GM21447 (cell line): ENCODE measurements around the gene CLDN11.

Source experiments
- ATAC-seq: cut with Tn5 transposase; IDR thresholded peaks from one replicate; pipeline ENCODE4 v1.9.1; 2021; ENCODE audit not compliant: unreplicated experiment

Gene CLDN11

DNA sequence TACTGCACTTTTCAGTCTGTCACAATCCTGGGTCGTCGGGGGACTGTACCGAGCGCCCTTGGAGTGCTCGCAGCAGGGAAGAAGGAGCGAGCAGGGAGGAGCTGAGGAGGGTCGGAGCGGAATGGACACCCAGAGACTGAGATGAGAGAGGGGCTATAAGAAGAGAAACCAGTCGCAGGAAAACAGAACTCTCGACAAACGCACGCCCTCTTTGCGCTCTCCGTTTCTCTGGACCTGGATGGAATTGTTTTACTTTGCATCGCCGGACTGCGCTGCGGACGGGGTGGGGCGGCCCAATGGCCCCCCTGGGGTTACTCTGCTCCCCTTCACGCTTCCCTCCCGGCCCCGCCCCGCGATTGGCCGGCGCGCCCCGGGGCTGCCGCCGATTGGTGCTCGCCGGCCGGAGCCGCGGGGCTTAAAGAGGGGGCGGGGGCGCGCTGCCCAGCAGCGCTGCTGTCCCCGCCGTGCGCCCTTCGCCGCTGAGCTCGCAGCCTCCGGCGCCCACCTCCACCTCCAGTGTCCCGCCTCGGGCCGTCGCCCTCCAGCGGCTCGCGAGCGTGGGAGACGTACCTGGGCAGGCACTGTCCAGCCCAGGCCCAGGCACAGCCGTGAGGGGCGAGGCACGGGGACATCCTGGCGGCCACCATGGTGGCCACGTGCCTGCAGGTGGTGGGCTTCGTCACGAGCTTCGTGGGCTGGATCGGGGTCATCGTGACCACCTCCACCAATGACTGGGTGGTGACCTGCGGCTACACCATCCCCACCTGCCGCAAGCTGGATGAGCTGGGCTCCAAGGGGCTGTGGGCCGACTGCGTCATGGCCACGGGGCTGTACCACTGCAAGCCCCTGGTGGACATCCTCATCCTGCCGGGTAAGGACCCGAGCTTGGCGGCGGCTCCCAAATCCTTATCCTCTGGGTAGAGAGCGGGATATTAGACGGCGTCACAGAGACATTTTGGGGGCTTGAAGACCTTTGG lies at the start of gene CLDN11:
Gene CLDN11, plus strand, starts transcription at position 447 of the 977 bp plus-strand sequence. Its CDS starts 199 bp downstream, at position 646.
- ATAC-seq = no peak

DNA sequence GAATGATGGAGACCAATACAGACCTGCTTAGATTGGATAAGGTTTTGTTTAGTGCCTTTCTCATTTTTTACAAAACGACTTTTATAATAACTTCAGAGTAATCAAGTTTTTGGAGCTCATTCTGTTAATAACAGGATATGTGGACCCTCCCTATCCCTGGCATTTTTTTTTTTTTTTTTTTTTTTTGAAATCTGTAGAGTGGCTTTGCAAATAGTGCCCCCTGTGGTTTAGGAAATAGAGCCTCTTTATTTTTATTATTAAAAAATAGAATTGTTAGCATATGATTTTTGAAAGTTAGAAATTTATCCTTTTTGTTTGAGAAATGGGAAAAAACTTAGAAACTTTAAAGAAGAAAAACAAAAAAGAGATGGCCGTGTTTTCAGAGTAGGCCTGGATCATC lies 49.7 kb upstream of the CLDN11 start:
- no peak for ATAC-seq

DNA sequence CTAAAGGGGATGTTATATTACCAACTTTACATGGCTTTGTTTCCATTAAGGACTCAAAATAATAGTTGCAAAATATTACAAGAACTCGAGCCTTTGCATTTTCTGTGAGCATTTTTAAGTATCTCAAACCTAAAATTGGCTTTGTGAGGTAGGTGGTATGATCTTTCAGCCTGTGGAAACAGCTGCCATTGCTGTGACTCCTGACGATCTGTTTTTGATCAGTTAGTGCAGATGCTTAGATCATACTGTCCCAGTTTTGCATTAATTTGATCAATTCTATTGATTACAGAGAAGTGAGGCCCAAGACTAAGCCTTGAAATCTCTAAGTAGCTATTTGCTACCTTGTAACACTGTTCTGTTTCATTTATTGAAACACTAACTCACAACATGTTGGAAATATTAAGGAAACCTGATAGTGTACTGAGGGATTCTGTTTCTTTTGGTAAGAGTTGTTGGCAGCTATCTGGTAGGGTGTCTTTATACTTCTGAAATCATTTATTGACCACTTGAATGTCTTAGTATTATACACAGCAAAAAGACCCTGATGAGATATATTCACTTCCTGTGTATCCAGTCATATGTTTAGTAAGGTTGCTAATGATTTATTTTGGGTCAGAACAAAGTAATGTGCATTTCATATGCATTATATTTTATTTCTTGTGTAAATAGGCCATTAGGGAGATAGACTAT lies 46.3 kb upstream of the CLDN11 start:
- ATAC-seq = no peak

DNA sequence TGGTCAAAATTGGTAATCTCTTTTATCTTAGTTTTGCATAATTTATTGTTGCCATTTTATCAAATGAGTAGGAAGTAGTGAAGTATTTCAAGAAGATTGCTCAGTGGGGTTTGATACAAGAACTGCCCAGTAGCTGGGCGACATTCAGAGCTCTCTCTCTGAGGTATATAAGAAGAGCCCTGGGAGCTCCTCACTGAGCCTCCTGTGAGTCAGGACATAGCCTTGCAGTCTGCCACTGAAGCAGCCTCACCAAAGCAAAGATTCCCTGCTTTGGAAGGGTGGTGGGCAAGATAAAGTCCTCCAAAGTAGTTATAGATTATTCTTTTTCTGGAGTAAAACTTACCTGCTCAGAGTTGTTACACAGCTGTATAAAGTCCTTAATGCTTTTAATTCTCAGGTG lies 35.1 kb upstream of the CLDN11 start:
- no peak for ATAC-seq

DNA sequence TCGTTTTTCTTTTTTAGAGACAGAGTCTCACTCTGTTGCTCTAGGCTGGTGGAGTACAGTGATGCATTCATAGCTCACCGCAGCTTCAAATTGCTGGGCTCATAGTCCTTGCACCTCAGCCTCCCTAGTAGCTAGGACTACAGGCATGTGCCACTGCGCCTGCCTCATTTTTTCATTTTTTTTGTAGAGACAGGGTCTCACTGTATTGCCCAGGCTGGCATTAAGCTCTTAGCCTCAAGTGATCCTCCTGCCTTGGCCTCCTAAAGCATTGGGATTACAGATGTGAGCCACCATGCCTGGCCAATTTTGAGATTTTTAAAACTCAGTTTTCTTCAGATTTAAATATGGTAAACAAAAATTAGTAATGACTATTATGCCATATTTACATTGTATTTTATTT lies 32.2 kb upstream of the CLDN11 start:
- no peak for ATAC-seq

DNA sequence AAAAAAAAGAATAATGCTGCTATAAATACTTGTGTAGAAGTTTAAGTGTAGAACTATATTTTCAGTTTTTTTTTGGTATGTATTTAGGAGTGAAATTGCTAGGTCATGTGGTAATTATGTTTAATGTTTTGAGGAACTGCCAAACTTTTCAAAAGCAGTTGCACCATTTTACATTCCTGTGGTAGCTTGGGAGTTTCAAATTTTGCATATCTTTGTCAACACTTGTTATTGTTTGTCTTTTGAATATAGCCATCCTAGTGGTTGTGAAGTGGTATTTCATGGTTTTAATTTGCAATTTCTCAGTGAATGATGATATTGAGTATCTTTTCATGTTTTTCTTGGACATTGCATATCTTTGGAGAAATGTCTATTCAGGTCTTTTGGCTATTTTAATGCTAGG lies 30.7 kb upstream of the CLDN11 start:
- ATAC-seq = no peak

DNA sequence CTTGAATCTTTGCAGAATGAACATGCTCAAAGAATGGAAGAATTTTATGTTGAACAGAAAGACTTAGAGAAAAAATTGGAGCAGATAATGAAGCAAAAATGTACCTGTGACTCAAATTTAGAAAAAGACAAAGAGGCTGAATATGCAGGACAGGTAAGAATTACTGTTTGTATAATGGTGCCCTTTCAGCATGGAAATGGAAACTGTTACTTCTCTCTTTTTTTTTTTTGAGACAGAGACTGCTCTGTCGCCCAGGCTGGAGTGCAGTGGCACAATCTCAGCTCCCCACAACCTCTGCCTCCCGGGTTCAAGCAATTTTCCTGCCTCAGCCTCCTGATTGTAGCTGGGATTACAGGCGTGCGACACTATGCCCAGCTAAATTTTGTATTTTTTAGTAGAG lies 27.6 kb upstream of the CLDN11 start:
- ATAC-seq = no peak

DNA sequence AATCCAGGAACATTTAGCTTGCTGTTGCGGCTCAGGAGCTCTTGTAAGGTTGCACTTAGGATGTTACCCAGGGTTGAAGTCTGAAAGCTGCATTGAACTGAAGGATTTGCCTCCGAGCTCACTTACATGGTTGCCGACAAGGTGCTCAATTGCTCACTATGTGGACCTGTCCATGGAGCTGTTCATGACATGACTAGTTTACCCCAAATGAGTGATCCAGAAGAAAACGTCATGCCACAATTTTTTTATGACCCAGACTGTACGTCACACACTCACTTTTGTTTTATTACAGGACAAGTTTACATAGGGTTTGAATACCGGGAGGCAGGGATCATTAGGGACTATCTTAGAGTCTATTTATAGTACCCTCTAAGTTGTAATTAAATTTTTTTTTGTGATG lies 21.0 kb upstream of the CLDN11 start:
- no peak for ATAC-seq

DNA sequence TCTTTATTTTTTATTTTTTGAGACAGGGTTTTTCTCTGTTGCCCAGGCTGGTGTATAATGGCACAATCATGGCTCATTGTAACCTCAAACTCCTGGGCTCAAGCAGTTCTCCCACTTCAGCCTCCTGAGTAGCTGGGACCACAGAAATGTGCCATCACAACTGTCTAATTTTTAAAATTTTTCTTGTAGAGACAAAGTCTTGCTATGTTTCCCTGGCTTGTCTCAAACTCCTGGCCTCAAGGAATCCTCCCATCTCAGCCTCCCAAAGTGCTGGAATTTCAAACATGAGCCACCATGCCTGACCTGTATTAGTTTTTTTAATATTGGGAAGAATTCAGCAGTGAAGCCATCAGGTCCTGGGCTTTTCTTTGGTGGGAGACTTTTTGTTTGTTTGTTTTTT lies 13.6 kb upstream of the CLDN11 start:
- ATAC-seq = no peak

DNA sequence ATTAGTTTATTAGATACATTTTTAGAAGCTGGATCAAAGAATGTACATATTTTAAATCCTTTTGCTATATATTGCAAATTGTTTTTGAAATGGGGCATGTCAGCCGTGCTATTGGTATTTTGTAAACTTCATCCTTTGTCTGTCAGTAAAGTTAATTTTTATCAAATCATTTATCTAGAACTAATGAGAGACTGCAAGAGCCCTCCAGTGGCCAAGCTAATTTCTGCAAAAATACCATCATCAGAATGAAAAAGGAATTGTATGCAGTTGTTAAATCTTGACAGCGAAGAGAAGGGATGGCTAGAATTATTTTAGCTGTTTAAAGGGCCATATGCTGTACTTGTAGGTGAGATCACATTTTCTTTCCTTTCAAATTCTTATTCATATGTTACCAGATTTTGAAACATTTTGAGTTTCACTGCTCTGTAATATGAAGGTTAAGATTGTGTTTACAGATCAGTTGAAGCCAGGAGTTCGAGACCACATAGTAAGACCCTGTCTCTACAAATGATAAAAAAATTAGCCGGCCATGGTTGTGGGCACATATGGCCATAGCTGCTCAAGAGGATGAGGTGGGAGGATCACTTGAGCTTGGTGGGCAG lies 8.1 kb upstream of the CLDN11 start:
- ATAC-seq = no peak

DNA sequence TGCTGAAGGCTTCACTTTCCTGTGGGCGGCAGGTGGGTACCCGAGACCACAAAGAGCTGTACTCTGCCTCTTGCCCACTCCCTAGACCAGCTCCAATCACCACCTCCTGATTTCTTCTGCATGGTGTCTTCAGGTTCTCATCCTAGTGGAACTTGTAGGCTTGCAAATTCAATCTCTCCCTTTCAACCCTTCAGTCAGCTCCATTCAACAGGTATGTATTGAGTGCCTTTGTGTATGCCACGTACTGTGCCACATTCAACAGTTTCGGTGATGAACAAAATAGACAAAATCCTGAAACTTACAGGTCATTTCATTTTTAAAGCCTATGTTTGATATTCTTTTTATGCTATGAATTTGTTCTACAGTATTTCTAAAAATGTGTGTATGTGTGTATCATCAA lies 5.4 kb upstream of the CLDN11 start:
- ATAC-seq = no peak

DNA sequence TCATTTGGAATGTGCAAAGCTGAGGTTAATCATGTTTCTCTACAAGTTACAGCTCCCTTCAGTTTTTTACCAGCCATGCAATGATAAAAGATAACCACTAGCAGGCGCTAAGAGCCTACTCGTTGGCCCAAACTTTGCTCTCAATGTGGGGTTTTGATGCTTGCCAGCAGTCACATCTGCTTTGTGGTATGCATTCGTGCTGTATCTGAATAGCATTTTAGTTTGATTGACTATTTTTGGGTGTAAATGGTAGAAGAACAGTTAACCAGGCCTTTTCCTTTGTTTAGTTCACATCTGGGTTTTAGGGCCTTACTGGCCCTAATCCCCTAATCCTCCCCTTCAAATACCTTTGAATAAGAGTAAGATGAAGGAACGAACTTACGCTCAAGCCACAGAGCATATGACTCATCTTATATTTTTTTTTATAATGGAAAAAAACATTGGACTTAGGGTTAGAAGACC lies 4.4 kb upstream of the CLDN11 start:
- no peak for ATAC-seq

DNA sequence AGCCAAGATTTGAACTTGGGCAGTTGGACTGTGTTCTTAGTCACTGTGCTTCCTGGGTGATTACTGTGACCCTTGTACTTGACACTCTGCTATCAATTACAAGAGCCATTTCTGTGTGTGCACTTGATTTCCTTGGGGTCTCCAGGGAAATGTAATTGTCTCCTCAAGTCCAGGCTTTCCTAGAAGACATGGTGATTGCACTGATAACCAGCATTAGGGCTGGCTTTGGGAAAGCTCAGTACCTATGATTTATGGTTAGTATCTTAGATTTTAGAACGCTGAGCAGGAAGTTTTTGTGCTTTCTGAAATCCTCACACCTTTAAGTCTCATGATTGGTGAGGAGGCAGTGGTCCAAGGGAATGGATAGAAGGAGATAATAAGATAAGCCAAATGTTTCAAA lies 1.6 kb upstream of the CLDN11 start:
- no peak for ATAC-seq

DNA sequence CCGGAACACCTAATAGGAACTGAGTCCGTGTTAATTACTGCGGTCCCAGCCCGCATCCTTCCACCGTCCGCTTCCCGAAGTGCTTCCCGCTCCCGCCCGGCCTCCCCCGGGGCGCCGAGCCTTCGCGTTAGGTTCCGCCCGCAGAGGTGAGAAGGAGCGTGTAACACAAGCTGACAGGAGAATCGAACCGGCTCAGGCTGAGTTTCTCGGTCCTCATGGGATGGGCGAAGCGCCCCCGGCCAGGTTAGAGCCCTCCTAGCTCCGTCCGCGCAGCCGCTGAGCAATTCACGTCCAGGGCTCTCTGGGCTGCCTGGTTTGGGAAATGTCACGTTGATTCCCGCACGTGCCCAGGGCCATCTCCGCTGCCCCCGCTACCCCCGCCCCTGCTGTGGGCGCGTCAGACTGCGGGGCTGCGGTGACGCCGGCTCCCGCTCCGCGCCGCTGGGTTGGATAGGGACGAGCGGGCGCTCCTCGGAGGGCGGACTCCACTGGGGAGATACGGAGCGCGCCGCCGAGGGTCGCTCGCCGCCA lies 954 bp downstream of the CLDN11 start:
- ATAC-seq = no peak

DNA sequence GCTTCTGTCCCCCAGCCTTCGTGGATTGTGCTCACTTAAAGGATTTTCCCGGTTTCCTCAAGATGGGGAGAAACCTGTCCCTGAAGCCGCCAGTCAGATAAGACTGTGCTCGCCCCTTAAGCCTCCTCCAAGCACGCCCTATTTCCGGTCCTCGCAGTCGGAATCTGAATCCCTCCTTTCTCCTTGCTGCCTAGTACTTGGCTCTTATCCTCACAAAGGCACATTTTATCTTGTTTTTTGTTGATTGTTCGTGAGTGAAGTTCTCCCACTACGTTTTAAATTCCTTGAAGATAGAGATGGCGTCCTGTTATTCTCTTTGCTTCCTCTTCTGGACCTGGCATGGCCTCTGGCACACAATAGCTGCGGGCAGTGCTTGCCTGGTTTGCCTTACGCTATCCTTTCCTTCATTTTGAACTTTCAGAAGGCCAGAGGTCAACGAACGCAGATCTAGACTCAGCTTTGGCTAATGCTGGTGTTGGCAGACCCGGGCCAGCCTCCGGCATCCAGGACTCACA lies 1.7 kb downstream of the CLDN11 start:
- no peak for ATAC-seq

DNA sequence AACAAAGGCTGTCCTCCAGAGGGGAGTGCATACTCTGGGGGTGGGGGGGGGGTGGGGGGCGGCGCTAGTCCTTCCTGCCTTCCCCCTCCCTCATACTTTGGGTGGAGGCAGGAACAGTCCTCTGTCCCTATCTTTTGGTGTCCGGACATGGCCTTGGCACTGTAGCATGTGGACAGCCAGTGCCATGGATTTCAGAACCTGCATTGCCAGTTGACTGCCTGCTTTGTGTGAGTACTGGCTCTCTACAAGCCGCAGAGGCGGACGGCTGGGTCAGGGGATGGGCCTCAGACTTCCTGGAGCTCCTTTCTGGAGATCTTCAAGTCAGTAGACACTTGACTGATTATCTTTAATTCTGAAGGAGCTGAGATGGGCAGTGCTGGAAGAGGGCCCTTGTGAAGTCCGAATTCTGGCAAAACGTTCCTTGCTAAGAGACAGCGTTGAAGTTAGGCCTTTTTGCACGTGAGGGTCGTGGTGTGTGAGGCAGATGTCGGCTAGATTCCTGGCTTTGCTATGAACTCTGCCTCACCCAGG lies 2.5 kb downstream of the CLDN11 start:
- ATAC-seq = no peak

DNA sequence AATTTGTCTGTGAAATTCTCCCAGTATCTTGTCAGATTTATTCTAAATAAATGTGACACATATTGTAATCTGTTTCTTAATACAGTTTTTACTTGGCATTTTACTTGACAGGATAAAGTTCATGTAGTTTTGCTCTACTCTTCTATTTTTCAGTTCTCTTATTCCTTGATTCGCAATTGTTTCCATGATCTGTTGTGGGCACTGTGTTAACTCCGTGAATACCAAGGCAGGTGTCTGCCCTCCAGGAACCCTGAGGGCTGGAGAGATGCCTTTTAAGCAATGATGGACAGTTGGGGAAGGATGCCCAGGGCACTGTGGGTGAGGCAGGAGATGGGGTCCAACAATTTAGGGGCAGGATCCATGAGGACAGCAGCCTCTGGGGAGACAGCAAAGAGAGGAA lies 3.1 kb downstream of the CLDN11 start:
- ATAC-seq = no peak

DNA sequence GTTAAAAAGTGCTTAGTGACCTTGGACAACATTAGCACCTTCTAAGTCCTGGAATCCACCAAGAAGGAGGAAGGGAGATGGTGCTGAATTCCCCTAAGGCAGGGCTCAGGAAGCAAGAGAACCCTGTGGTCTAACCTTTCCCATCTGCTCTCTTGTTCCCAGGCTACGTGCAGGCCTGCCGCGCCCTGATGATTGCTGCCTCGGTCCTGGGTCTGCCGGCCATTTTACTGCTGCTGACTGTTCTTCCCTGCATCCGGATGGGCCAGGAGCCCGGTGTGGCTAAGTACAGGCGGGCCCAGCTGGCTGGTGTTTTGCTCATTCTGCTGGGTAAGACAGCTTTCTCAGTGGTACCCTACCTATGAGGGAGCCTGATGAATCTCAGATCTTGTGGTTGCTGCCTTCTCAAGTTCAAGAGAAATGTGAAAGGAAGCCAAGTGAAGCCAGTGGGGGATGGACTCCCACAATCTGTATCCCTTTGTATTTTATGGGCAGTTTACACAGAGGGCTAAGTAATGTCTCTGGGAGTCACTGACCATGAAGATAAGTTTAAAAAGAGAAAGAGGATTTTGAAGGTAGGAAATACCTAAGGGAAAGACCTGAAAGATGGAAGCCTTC lies 4.4 kb downstream of the CLDN11 start:
- ATAC-seq = no peak

DNA sequence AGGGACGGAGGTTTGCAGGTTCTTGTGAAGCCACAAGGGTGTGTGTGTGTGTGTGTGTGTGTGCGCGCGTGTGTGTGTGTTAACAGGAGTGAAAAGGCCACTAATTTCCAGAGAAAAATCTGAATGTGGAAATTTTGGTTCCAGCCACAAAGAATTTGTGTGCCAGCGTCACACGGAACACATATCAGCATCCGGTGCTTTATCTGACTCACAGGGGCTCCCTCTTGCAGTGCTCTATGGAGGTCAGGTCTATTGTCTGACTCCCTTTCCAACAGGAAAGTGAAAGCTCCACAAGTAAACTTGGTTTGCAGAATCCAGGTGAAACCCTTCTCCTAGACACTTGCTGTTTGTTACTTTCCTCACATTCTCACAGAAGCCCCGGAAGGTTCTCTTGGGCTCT lies 6.2 kb downstream of the CLDN11 start:
- ATAC-seq = no peak

DNA sequence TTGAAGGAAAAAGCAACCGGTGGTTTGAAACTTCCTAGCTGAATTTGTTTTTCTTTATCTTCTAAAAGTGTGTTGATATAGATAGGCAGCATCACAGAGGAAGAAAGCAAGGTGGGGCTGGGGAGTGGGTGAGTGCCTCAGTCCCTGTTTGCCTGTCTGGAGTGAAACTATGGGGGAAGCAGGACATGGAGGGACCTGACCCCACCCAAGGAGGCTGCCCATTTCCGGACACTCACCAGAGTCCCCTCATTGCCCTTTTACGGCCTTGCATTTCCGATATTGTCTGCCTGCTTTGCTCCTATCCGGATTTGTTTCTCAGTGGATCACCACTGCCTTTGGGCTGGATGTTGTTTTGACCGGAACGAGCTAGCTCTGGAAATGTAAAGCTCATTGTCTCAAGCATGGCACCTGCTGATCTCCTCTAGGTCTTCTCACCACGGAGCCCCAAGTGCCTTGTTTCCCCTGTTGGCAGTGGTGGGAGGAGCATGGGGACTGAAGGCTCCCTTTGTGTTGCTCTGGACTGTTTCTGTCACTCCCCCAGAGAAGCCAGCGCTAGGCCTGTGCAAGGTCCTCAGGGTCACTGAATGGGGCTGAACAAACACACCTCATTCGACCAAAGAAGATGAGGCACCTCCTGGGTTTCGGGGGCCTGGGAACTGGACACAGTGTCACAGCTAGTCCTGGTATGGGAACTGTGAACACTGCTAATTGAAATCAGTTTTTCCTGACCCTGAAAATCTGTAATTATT lies 7.0 kb downstream of the CLDN11 start:
- ATAC-seq = no peak
